Measurements from ENCODE around the gene P3H3. TPM values are rescaled to one million over a fixed set of nuclear protein-coding genes. Genes with fewer than 3 reads are reported as not detected.
"Not testable (repeated sequence)": the region's sequence is repeated elsewhere in the genome, so short reads cannot be mapped to it uniquely, and the experiment has no call there.

P3H3 gene
- total RNA-seq, 1 donor from 2014 or later = 19.8 TPM

- no peaks in the 10 kb centered on the region for H3K9me3 ChIP-seq (ENCODE audit: control insufficient read depth in 3 of 3, low read length in 3 of 3)
- H3K27ac ChIP-seq (ENCODE audit: low read depth, low read length) = no peak overlapping the region
- no peaks in the 10 kb centered on the region for H3K27me3 ChIP-seq (ENCODE audit: control insufficient read depth in 3 of 3, insufficient read depth in 3 of 3, low read length in 3 of 3)
- H3K9ac ChIP-seq (ENCODE audit: low read depth in 1 of 3, low read length in 3 of 3) = no peak overlapping the region
- no peak overlapping the region for H3K4me3 ChIP-seq (ENCODE audit: low read length in 3 of 3)
- H3K4me1 ChIP-seq (ENCODE audit: control insufficient read depth in 3 of 3, insufficient read depth in 3 of 3, low read length in 3 of 3) = peaks cover 17 to 21% (median 18%) of the 10 kb centered on the region in 3 donors
- peaks cover 52 to 69% (median 63%) of the 10 kb centered on the region in 3 donors for H3K36me3 ChIP-seq (ENCODE audit: control insufficient read depth in 3 of 3, insufficient read depth in 3 of 3, low read length in 3 of 3)
These were observed 35.5 kb downstream of the P3H3 start for GRCh38 chr12:6863586-6864321.

GRCh38 chr12:6865307-6865706, 37.1 kb downstream of the P3H3 start:
- not testable (repeated sequence) for H3K27ac ChIP-seq (ENCODE audit: low read depth, low read length); H3K4me3 ChIP-seq (ENCODE audit: low read length in 3 of 3); H3K27me3 ChIP-seq (ENCODE audit: control insufficient read depth in 3 of 3, insufficient read depth in 3 of 3, low read length in 3 of 3); H3K9ac ChIP-seq (ENCODE audit: low read depth in 1 of 3, low read length in 3 of 3); H3K9me3 ChIP-seq (ENCODE audit: control insufficient read depth in 3 of 3, low read length in 3 of 3)
- Histone ChIP-seq H3K36me3 (ENCODE audit: control insufficient read depth in 3 of 3, insufficient read depth in 3 of 3, low read length in 3 of 3) (peaks cover 53 to 70% (median 59%) of the 10 kb centered on the region in 3 donors), H3K4me1 (ENCODE audit: control insufficient read depth in 3 of 3, insufficient read depth in 3 of 3, low read length in 3 of 3) (peaks cover 29 to 37% (median 32%) of the 10 kb centered on the region in 3 donors)

DNA sequence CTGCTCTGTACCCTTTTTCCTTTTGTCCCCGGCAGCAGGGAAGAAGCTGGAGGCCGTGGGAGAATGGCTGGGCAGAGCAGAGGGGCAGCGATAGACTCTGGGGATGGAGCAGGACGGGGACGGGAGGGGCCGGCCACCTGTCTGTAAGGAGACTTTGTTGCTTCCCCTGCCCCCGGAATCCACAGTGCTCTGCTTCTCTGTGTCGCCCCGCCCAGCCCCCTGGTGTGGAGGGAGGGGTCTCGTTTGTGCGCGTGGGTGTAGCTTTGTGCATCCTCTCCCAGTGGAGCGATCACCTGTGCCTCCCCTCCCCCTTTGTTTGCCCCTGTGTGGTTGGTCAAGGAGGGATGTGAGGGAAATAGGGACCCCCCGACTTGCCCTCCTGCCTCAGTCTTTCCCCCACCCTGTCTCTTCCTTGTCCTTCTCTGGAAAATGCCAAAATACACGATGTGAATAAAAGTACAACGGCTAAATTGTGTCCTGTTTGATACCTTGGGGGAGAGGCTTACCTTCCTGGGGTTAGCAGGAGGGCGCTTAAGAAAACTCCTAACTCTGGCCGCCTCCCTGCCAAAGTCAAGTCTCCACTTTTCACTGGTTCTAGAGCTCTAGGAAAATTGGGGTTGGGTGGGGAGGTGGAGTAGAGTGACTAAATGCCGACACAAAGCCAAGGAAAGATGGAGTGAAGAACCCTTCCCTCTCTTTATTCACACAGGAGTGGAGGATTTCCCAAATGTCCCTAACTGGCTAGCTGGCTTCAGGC, 38.1 kb downstream of the P3H3 start:
- H3K36me3 ChIP-seq (ENCODE audit: control insufficient read depth in 3 of 3, insufficient read depth in 3 of 3, low read length in 3 of 3) = peaks cover 52 to 68% (median 59%) of the 10 kb centered on the region in 3 donors
- H3K4me3 ChIP-seq (ENCODE audit: low read length in 3 of 3) = peak overlapping the region; percentile 78 to 82 (median 79)
- no peaks in the 10 kb centered on the region for H3K9me3 ChIP-seq (ENCODE audit: control insufficient read depth in 3 of 3, low read length in 3 of 3)
- H3K9ac ChIP-seq (ENCODE audit: low read depth in 1 of 3, low read length in 3 of 3) = peak overlapping the region; percentile 88 to 91 (median 91)
- peak overlapping the region; percentile 98 for H3K27ac ChIP-seq (ENCODE audit: low read depth, low read length)
- no peaks in the 10 kb centered on the region for H3K27me3 ChIP-seq (ENCODE audit: control insufficient read depth in 3 of 3, insufficient read depth in 3 of 3, low read length in 3 of 3)
- peaks cover 36 to 47% (median 41%) of the 10 kb centered on the region in 3 donors for H3K4me1 ChIP-seq (ENCODE audit: control insufficient read depth in 3 of 3, insufficient read depth in 3 of 3, low read length in 3 of 3)

DNA sequence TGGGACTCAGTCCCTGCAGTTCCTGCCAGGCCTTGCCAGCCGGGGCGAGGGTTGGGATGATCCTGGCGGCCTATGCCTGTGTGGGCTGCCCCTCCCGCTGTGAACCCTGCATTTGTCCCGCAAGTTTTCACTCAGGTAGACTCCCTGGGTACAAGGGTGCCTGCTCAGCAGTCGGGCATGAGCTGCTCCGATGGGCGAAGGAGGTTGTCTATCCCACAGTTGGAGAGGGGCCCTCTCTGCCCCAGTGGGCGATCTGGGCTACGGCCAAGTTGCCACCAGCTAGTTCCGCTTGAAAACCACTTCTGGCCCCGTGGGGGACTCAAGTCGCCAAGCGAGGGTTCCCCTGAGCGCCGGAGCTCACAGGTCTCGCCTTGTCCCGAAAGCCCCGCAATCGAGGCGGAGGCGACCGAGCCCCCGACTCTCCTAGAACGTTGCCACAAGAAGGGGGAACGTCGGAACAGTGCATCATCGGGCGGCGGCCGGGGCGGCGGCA, 38.8 kb downstream of the P3H3 start:
- Histone ChIP-seq H3K27ac (ENCODE audit: low read depth, low read length) (peak overlapping the region; percentile 98), H3K36me3 (ENCODE audit: control insufficient read depth in 3 of 3, insufficient read depth in 3 of 3, low read length in 3 of 3) (peaks cover 49 to 67% (median 57%) of the 10 kb centered on the region in 3 donors), H3K9ac (ENCODE audit: low read depth in 1 of 3, low read length in 3 of 3) (peak overlapping the region; percentile 88 to 91 (median 91)), H3K27me3 (ENCODE audit: control insufficient read depth in 3 of 3, insufficient read depth in 3 of 3, low read length in 3 of 3) (no peaks in the 10 kb centered on the region), H3K9me3 (ENCODE audit: control insufficient read depth in 3 of 3, low read length in 3 of 3) (no peaks in the 10 kb centered on the region), H3K4me1 (ENCODE audit: control insufficient read depth in 3 of 3, insufficient read depth in 3 of 3, low read length in 3 of 3) (peaks cover 42 to 53% (median 48%) of the 10 kb centered on the region in 3 donors), H3K4me3 (ENCODE audit: low read length in 3 of 3) (peak overlapping the region; percentile 78 to 82 (median 79))

DNA sequence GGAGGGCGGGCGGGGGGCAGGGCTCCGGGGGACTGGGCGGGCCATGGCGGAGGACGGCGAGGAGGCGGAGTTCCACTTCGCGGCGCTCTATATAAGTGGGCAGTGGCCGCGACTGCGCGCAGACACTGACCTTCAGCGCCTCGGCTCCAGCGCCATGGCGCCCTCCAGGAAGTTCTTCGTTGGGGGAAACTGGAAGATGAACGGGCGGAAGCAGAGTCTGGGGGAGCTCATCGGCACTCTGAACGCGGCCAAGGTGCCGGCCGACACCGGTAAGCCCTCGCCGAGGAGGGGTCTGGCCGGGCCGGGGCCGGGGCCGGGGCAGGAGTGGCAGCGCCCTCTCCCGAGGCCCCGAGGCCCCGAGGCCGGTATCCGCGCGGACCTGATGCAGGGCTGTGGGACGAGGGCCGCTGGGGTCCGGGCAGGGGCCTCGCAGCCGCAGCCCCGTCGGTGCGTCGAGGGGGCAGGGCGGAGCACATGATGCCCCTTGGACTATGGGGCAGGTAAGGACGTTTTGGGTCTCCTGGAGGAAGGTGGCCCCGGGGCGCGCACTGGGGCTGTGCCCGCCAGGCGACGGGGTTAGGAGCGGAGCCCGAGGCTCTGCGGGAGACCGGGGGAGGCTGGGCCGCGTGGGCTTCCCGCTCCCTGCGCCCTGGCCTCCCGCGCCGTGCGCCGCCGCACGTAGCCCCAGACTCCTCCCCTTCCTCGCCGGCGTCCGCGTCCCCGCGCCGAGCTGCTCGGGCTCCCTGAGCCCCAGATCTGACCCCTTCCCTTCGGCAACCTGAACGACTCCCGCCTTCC, 39.4 kb downstream of the P3H3 start, which contains the start of gene TPI1:
TPI1 (plus strand) TSS at position 119 of the 798 bp plus-strand sequence; CDS start at position 155, 36 bp downstream.
- Histone ChIP-seq H3K27me3 (ENCODE audit: control insufficient read depth in 3 of 3, insufficient read depth in 3 of 3, low read length in 3 of 3) (no peaks in the 10 kb centered on the region), H3K9ac (ENCODE audit: low read depth in 1 of 3, low read length in 3 of 3) (peak within 1 kb of the TSS; percentile 92 to 98 (median 94)), H3K9me3 (ENCODE audit: control insufficient read depth in 3 of 3, low read length in 3 of 3) (no peaks in the 10 kb centered on the region), H3K27ac (ENCODE audit: low read depth, low read length) (peak within 1 kb of the TSS; percentile 98), H3K4me1 (ENCODE audit: control insufficient read depth in 3 of 3, insufficient read depth in 3 of 3, low read length in 3 of 3) (peaks cover 48 to 58% (median 53%) of the 10 kb centered on the region in 3 donors), H3K4me3 (ENCODE audit: low read length in 3 of 3) (peak within 1 kb of the TSS; percentile 80 to 94 (median 92)), H3K36me3 (ENCODE audit: control insufficient read depth in 3 of 3, insufficient read depth in 3 of 3, low read length in 3 of 3) (peaks cover 45 to 62% (median 52%) of the 10 kb centered on the region in 3 donors)

DNA sequence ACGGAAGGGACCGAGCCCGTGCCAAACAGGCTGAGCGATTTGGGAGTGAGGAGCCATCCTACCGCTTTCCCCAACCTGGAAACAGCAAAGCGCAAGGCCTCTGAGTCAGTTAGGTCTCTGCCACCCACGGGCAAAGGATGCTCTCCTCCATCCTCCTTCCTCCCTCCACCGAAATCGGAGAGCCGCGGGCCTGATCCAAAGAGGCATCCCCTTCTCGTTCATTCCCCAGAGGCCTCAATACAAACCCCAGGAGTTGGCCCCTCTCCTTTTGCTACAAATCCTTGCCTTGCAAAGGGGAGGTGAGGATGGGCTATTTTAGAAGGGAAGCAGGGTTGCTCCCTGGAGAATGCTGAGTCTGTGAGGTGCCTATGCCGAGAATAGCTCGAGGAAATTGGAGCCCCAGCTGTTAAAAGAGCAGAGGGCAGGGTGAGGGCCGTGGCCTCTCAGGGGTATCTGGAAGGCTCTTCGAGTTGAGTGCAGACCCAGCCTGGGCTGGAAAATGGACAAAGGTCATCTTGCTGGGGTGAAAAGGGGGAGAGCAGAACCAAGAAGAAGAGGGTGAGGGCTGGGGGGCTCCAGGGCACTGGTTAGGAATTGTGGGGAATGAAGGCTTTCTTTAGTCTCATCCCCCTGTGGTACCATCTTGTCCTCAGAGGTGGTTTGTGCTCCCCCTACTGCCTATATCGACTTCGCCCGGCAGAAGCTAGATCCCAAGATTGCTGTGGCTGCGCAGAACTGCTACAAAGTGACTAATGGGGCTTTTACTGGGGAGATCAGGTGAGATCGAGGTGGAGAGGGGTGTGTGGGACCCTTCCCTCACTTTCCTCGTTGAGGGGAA, 40.2 kb downstream of the P3H3 start:
- no peaks in the 10 kb centered on the region for H3K9me3 ChIP-seq (ENCODE audit: control insufficient read depth in 3 of 3, low read length in 3 of 3)
- peak overlapping the region; percentile 92 to 98 (median 94) for H3K9ac ChIP-seq (ENCODE audit: low read depth in 1 of 3, low read length in 3 of 3)
- H3K4me1 ChIP-seq (ENCODE audit: control insufficient read depth in 3 of 3, insufficient read depth in 3 of 3, low read length in 3 of 3) = peaks cover 51 to 64% (median 58%) of the 10 kb centered on the region in 3 donors
- no peaks in the 10 kb centered on the region for H3K27me3 ChIP-seq (ENCODE audit: control insufficient read depth in 3 of 3, insufficient read depth in 3 of 3, low read length in 3 of 3)
- peak overlapping the region; percentile 98 for H3K27ac ChIP-seq (ENCODE audit: low read depth, low read length)
- peak overlapping the region; percentile 80 to 94 (median 92) for H3K4me3 ChIP-seq (ENCODE audit: low read length in 3 of 3)
- H3K36me3 ChIP-seq (ENCODE audit: control insufficient read depth in 3 of 3, insufficient read depth in 3 of 3, low read length in 3 of 3) = peaks cover 39 to 55% (median 44%) of the 10 kb centered on the region in 3 donors

GRCh38 chr12:6869049-6870021, 41.1 kb downstream of the P3H3 start:
- H3K27ac ChIP-seq (ENCODE audit: low read depth, low read length) = peak overlapping the region; percentile 98
- peaks cover 55 to 69% (median 62%) of the 10 kb centered on the region in 3 donors for H3K4me1 ChIP-seq (ENCODE audit: control insufficient read depth in 3 of 3, insufficient read depth in 3 of 3, low read length in 3 of 3)
- peaks cover 36 to 48% (median 40%) of the 10 kb centered on the region in 3 donors for H3K36me3 ChIP-seq (ENCODE audit: control insufficient read depth in 3 of 3, insufficient read depth in 3 of 3, low read length in 3 of 3)
- no peaks in the 10 kb centered on the region for H3K27me3 ChIP-seq (ENCODE audit: control insufficient read depth in 3 of 3, insufficient read depth in 3 of 3, low read length in 3 of 3)
- H3K4me3 ChIP-seq (ENCODE audit: low read length in 3 of 3) = peak overlapping the region; percentile 80 to 94 (median 92)
- H3K9me3 ChIP-seq (ENCODE audit: control insufficient read depth in 3 of 3, low read length in 3 of 3) = no peaks in the 10 kb centered on the region
- peak overlapping the region; percentile 92 to 98 (median 94) for H3K9ac ChIP-seq (ENCODE audit: low read depth in 1 of 3, low read length in 3 of 3)

GRCh38 chr12:6870304-6870703, 42.1 kb downstream of the P3H3 start:
- not testable (repeated sequence) for H3K27ac ChIP-seq (ENCODE audit: low read depth, low read length); H3K27me3 ChIP-seq (ENCODE audit: control insufficient read depth in 3 of 3, insufficient read depth in 3 of 3, low read length in 3 of 3); H3K4me3 ChIP-seq (ENCODE audit: low read length in 3 of 3); H3K9me3 ChIP-seq (ENCODE audit: control insufficient read depth in 3 of 3, low read length in 3 of 3)
- Histone ChIP-seq H3K36me3 (ENCODE audit: control insufficient read depth in 3 of 3, insufficient read depth in 3 of 3, low read length in 3 of 3) (peaks cover 30 to 40% (median 31%) of the 10 kb centered on the region in 3 donors), H3K9ac (ENCODE audit: low read depth in 1 of 3, low read length in 3 of 3) (peak overlapping the region in 1 of 3 donors; percentile 60), H3K4me1 (ENCODE audit: control insufficient read depth in 3 of 3, insufficient read depth in 3 of 3, low read length in 3 of 3) (peaks cover 55 to 69% (median 65%) of the 10 kb centered on the region in 3 donors)
